ENCODE measurements around the gene ZNF32. TPM values are rescaled to one million over a fixed set of nuclear protein-coding genes. Genes with fewer than 3 reads are reported as not detected.

Gene ZNF32, protein sequence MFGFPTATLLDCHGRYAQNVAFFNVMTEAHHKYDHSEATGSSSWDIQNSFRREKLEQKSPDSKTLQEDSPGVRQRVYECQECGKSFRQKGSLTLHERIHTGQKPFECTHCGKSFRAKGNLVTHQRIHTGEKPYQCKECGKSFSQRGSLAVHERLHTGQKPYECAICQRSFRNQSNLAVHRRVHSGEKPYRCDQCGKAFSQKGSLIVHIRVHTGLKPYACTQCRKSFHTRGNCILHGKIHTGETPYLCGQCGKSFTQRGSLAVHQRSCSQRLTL
- total RNA-seq, result 38.1 TPM
- long read RNA-seq, transcript ZNF32-201 (3 exons, 1,137 nt), result major isoform, 29 of 43 reads
- long read RNA-seq, partial matches to known transcripts, result 2 of 43 reads
- long read RNA-seq, other reads (novel, unspliced or antisense), result 10 of 43 reads

DNA sequence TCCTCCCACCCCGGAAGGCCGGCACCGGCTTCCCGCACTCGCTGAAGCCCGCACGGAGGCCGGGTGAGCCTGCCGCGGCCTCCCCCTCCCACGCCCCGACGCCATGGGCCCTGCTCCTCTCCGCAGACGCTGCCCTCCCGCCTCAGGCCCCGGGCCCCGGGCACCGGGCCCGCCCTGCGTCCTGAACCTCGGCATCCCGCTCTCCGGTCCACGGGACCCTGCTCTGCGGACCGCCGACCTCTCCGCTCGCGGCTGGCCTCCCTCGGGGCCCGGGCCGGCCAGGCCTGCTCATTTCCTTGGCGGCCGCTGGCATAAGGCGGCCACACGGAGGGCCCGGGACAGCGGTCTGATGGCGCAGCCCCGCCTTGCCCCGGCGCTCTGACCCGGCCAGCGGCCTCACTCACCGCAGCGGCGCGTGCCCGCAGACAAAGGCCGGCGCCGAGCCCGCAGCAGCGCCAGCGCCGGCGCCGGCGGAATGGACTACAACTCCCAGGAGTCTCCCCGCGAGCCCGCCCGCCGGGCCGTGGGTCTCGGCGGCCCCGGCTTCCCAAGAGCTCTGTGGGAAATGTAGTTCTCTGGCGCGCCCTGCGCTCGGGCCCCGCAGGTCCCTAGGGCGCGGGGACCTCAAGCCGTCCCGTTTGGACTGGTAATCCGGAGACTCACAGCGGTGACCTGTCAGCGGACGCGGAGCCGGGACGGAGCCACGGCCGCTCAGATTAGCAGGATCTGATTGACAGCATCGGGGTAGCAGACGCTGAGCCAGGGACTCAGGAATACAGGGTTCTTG lies at the start of gene ZNF32:
TSS of gene ZNF32 (minus strand) at position 484 of the 787 bp plus-strand sequence. CDS start 2,748 bp downstream, outside the sequence.
- DNase-seq (ENCODE audit: low spot score), result peak; percentile 90
- intact Hi-C loops (cut with DNase I), result no loop called here

DNA sequence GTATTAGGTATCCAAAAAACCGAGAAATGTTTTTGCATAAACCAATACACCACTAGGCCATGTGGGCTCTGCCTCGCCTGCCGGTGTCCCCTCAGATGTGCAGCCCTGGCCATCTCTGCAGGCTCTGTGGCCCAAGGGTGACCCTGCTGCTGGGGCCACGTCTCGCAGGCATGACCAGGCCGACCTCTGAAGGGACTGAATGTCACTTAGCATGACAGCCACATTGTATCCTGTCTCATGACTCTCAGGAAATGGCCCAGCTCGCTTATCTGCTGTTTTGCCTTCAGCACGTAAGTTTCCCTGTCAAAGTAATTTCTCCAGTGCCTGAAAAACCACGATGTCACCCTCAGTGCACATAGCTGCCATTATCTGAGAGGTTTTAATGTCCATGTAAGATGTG lies 49.5 kb upstream of the ZNF32 start:
- intact Hi-C loops (cut with DNase I), result no loop called here
- no peak for DNase-seq (ENCODE audit: low spot score)

DNA sequence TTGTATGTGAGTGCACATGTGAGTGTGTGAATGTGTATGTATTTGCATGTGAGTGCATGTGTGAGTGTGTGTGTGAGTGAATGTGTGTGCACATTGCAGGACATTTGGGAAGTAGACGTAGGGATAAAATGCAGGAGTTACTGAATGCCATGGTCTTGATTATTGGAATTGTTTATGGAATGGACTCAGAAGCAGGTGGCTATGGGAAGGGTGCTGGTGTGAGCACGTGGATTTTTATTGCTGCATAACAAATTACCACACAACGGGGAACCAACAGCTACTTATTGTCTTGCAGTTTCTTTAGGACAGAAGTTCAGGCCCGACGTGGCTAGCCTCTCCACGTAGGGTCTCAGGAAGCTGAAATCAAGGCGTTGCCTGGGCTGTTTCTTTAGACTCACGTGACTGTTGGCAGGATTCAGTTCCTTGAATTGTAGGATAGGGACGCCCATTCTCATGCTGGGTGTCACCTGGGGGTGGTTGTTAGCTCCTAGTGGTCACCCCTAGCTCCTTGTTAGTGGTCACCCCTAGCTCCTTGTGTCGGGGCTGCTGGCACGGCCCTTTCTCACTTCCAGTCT lies 48.3 kb upstream of the ZNF32 start:
- no peak for DNase-seq (ENCODE audit: low spot score)
- intact Hi-C loops (cut with DNase I), result no loop called here

- intact Hi-C loops (cut with DNase I), result no loop called here
- DNase-seq (ENCODE audit: low spot score), result peak; percentile 69
These were observed 47.0 kb upstream of the ZNF32 start for GRCh38 chr10:43695730-43696129.

DNA sequence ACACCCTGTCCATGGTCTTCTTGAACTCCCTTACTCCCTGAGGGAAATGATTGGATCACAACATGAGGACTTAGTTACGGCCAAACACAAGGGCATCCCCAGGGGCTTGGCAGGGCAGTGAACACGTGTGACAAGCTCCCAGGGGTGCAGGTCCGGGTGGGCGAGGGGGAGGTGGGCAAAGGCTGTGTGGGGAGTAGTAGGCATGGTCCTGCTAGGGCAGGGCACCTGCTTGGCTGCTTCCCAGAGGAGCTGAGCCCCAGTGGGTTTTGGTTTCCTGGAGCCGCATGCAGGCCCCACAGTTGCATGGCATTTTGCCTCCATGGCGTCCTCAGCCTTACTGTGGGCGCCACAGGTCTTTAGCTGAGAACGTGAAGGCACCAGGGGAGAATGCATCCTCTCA lies 46.6 kb upstream of the ZNF32 start:
- peak; percentile 60 for DNase-seq (ENCODE audit: low spot score)
- intact Hi-C loops (cut with DNase I), result no loop called here

DNA sequence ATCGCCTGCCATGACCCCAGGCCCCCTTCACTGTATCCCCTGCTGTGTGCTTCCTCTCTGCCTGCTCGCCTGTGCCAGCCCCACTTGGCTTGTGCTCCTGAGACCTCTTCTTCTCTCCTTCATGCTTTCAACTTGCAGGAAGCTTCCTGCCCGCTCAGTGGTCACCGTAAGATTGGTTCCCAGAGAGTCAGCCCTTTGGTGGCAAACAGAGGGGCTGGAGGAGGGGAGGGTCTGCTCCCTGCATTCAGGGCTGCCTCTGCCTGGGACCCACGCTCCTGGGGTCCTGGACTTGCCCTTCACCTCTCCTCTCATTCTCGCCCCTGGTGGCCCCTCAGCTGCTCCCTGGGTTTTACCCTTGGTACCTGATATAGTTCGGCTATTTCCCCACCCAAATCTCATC lies 45.8 kb upstream of the ZNF32 start:
- intact Hi-C loops (cut with DNase I), result loop anchor here (5.0 kb wide), 4 partner anchors 173 to 348 kb away; no protein-coding TSS in a partner anchor
- DNase-seq (ENCODE audit: low spot score), result peak; percentile 64

- peak; percentile 70 for DNase-seq (ENCODE audit: low spot score)
- intact Hi-C loops (cut with DNase I), result loop anchor here (5.0 kb wide), 4 partner anchors 174 to 349 kb away; no protein-coding TSS in a partner anchor
These were observed 44.9 kb upstream of the ZNF32 start for GRCh38 chr10:43693602-43694001.

GRCh38 chr10:43692051-43692825 lies 43.6 kb upstream of the ZNF32 start:
- intact Hi-C loops (cut with DNase I), result loop anchor here (5.0 kb wide), 4 partner anchors 175 to 350 kb away; no protein-coding TSS in a partner anchor
- peak; percentile 36 for DNase-seq (ENCODE audit: low spot score)

GRCh38 chr10:43691485-43691884 lies 42.8 kb upstream of the ZNF32 start:
- no peak for DNase-seq (ENCODE audit: low spot score)
- intact Hi-C loops (cut with DNase I), result loop anchor here (5.0 kb wide), 4 partner anchors 176 to 351 kb away; no protein-coding TSS in a partner anchor

- intact Hi-C loops (cut with DNase I), result loop anchor here (1.0 to 5.0 kb wide), 5 partner anchors 177 to 620 kb away; no protein-coding TSS in a partner anchor
These were observed 41.5 kb upstream of the ZNF32 start for GRCh38 chr10:43689955-43690771.

GRCh38 chr10:43689618-43689954 lies 40.9 kb upstream of the ZNF32 start:
- peak; percentile 83 for DNase-seq (ENCODE audit: low spot score)
- intact Hi-C loops (cut with DNase I), result no loop called here

More at GRCh38 chr10:43689955-43690771, 41.5 kb upstream of the ZNF32 start:
- peak; percentile 93 for DNase-seq (ENCODE audit: low spot score)

DNA sequence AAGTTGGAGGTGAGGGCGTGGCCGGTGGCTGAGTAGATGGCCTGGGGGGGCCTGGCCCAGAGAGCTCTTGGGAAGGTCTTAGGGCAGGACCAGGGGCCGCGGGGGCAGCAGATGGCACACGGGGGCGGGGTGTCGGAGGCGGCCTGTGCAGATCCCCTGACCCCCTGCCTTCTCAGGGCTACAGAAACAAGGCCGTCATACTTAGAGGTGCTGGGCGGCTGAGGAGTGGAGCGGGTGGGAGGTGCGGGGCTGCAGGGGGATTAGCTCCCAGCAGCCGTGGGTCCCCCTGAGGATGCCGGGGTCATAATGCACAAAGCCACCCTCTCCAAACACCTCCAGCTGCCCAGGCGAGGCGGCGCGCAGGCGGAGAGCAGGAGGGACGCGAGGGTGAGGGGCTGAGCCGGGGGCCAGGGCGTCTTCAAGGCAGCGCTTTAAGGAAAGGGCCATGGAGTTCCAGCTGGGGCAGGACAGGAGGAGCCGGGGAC lies 40.4 kb upstream of the ZNF32 start:
- DNase-seq (ENCODE audit: low spot score), result peak; percentile 53
- intact Hi-C loops (cut with DNase I), result no loop called here

- peak; percentile 46 for DNase-seq (ENCODE audit: low spot score)
- intact Hi-C loops (cut with DNase I), result no loop called here
These were observed 39.7 kb upstream of the ZNF32 start for GRCh38 chr10:43688348-43688892.

DNA sequence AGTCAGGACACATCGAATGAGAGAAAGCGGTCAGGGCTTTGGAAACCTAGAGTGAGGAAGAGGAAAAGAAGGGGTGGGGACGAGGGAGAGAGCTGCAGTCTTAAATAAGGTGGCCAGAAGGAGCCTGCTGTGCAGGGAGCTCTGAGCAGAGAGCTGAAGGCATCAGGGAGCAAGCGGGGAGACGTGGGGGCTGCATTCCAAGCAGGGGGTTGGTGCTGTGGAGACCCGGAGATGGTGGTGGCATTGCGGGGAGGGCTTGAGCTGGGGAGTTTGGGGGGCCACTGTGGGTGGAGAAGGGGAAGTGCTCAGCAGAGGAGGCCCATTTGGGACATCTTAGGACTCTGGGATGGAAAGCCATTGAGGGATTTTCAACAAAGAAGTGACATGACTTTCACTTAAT lies 38.7 kb upstream of the ZNF32 start:
- DNase-seq (ENCODE audit: low spot score), result no peak
- intact Hi-C loops (cut with DNase I), result loop anchor here (2.0 kb wide), 1 partner anchor 699 kb away; no protein-coding TSS in a partner anchor

DNA sequence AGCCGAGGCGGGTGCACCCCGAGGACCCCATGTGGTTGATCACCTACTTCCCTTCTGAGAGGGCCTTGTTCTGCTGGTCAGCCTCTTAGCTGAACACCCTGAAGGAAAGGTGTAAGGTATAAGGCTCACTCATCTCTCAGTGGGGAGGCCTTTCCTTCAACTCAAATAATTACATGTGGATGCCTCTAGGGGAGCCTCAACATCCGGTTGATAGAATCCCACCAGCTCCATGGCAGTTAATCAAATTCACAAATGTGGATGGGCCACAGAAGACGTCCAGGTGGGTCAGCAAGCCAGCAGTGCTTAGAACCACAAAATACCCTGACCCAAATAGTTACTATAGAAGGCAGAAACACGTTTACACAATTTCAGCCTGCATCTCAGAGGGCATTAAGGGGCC lies 37.7 kb upstream of the ZNF32 start:
- DNase-seq (ENCODE audit: low spot score), result no peak
- intact Hi-C loops (cut with DNase I), result loop anchor here (2.0 kb wide), 1 partner anchor 700 kb away; no protein-coding TSS in a partner anchor

DNA sequence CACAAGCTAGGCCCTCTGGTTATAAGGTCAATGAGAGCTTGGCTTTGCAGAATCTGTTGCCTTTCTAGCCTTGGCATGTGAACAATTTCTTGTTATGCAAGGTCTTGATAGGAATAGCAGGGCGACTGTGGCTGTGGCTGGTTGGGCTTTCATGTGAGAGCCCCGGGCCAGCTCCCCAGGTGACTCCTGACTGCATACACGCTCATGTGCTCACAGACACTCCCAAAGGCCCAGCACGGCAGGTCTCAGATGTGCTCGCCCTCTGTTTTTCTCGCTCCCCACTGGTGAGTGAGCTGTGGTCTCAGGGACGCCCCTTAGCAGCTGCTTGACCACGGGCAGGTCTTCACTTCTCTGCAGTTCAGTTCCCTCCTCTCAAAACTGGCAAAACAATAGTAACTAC lies 37.1 kb upstream of the ZNF32 start:
- intact Hi-C loops (cut with DNase I), result loop anchor here (2.0 kb wide), 1 partner anchor 701 kb away; no protein-coding TSS in a partner anchor
- peak; percentile 73 for DNase-seq (ENCODE audit: low spot score)

- no peak for DNase-seq (ENCODE audit: low spot score)
- intact Hi-C loops (cut with DNase I), result no loop called here
These were observed 35.5 kb upstream of the ZNF32 start for GRCh38 chr10:43684292-43684559.

Measured in cardiac septum (tissue), 1 donor.